ENCODE data around the gene IQGAP2. TPM values are rescaled to one million over a fixed set of nuclear protein-coding genes. Genes with fewer than 3 reads are reported as not detected.
A peak's percentile ranks its signal among the peaks of the same experiment; 100 is the strongest.
"Not testable (repeated sequence)": the region's sequence is repeated elsewhere in the genome, so short reads cannot be mapped to it uniquely, and the experiment has no call there.

Gene IQGAP2
- total and polyA plus RNA-seq, 3 experiments from 2014 or later: 51.4 to 70.5 (median 62.5) TPM

DNA sequence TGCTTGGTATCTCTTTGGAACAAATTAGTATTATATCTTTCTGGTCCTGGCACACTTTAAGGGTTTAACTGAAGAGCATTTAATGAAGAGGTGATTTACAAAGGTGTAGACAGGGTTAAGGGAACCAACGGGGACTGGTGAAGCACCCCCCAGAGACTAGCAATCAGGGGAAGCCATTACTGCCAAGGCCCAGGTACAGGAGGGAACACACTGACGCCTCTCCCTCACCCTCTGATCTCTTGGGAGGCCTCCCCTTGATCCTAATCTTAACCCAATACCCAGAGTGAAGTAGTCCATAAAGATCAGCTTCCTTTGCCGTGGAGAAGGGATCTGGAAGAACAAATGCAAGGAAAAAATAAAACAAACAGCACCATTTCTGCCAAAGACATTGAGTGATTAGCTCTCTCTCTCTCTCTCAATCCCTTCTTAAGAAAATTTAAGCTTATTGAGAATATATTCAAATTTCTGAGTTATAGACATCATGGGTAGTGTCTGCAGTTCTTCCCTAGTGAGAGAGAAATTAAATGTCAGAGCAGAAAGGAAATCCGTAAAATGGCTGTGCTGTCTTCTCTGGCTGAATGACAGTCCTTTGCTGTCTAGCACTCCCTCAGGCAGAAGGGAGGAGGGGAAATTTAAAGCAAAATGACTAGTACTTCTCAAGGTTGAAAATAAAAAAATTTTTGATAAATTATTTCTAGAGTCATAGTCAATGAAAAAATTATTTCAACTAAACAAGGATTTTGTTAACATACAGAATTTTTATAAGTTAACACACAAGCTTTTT, 332.9 kb downstream of the IQGAP2 start:
- Histone ChIP-seq H3K27ac (ENCODE audit: low read depth, low read length) (peak overlapping the region; percentile 45), H3K4me3 (ENCODE audit: low read length) (no peak overlapping the region), H3K9me3 (ENCODE audit: low read length) (no peaks in the 10 kb centered on the region), H3K36me3 (ENCODE audit: insufficient read depth, low read length) (no peaks in the 10 kb centered on the region), H3K4me1 (ENCODE audit: insufficient read depth, low read length) (peaks cover 70% of the 10 kb centered on the region), H3K27me3 (ENCODE audit: insufficient read depth, low read length, poor library complexity, severe bottlenecking) (no peaks in the 10 kb centered on the region)
- Mint-ChIP-seq H3K4me3 (peak overlapping the region in 5 of 7 donors; percentile 3 to 64 (median 41)), H3K27ac (peak overlapping the region; percentile 81 to 95 (median 90)), H3K9me3 (no peaks in the 10 kb centered on the region), H3K36me3 (peaks cover 0 to 12% (median 2%) of the 10 kb centered on the region in 3 donors), H3K4me1 (peaks cover 66 to 89% (median 86%) of the 10 kb centered on the region in 3 donors), H3K27me3 (no peaks in the 10 kb centered on the region)
- POLR2A ChIA-PET: interaction anchor here (0.8 kb wide), 1 partner anchor 39 kb away, joined by 3 read pairs; no protein-coding TSS in a partner anchor
- DNase-seq: no peak
- CTCF ChIA-PET: interaction anchor here (1.8 to 6.2 kb wide), 2 partner anchors 38 to 41 kb away, joined by 4 to 69 read pairs; no protein-coding TSS in a partner anchor

DNA sequence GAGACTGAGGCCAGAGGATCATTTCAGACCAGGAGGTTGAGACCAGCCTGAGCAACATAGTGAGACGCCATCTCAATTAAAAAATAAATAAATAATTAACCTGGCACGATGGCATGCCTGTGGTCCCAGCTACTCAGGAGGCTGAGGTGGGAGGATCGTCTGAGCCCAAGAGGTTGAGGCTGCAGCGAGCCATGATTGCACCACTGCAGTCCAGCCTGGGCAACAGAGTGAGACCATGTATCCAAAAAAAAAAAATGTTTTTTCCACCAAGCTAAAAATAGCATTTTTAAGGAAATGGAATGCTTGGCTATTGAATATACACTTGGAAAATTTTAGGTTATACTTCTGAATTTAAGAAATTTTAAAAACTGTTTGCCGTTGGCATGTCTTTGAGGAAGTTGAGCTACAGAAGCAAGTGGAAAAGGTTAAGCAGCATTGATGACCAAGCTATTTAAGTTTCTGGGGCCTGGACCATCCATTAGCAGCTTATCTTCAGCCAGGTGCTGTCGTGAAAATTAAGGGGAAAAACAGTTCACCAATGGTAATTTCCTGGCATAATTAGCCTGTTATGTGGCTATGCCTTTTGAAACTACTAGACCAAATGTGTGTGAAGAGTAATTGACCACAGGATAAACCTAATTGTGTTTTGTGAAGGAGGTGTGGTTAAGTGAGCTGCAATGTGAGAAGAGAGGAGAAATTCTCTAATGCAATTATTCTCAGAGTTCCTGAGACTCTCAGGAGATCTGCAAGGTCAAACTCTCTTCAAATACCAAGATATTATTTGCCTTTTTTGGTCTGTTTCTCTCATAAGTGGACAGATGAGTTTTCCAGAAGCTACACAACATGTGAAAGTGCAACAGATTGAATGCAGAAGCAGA, 333.8 kb downstream of the IQGAP2 start:
- ChIA-PET POLR2A (interaction anchor here (0.7 to 0.8 kb wide), 2 partner anchors 10 to 38 kb away, joined by 3 to 5 read pairs; no protein-coding TSS in a partner anchor), CTCF (interaction anchor here (1.0 to 6.2 kb wide), 6 partner anchors 11 to 40 kb away, joined by 3 to 69 read pairs (median 4); no protein-coding TSS in a partner anchor)
- Mint-ChIP-seq H3K4me1 (peaks cover 69 to 91% (median 89%) of the 10 kb centered on the region in 3 donors), H3K27ac (peak overlapping the region; percentile 86 to 99 (median 92)), H3K9me3 (no peaks in the 10 kb centered on the region), H3K4me3 (peak overlapping the region; percentile 37 to 81 (median 61)), H3K27me3 (no peaks in the 10 kb centered on the region), H3K36me3 (peaks cover 0 to 12% (median 2%) of the 10 kb centered on the region in 3 donors)
- no peak overlapping the region for H3K4me3 ChIP-seq (ENCODE audit: low read length)
- peaks cover 65% of the 10 kb centered on the region for H3K4me1 ChIP-seq (ENCODE audit: insufficient read depth, low read length)
- peak in 1 of 5 donors; percentile 34 for DNase-seq
- no peaks in the 10 kb centered on the region for H3K36me3 ChIP-seq (ENCODE audit: insufficient read depth, low read length)
- H3K27me3 ChIP-seq (ENCODE audit: insufficient read depth, low read length, poor library complexity, severe bottlenecking): no peaks in the 10 kb centered on the region
- no peaks in the 10 kb centered on the region for H3K9me3 ChIP-seq (ENCODE audit: low read length)
- no peak overlapping the region for H3K27ac ChIP-seq (ENCODE audit: low read depth, low read length)

DNA sequence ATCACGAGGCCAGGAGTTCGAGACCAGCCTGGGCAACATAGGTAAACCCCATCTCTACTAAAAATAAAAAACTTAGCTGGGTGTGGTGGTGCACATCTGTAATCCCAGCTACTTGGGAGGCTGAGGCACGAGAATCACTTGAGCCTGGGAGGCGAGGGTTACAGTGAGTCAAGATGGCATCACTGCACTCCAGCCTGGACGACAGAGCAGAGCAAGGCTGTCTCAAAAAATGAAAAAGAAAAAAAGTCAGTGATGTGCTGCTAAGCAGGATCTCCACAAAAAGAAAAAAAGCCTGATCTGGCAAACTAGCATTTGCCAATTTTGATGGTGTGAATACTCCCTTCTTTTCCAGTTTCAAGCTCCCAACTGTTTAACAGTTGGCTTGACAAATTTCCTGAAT, 334.8 kb downstream of the IQGAP2 start:
- Histone ChIP-seq H3K4me1 (ENCODE audit: insufficient read depth, low read length) (peaks cover 56% of the 10 kb centered on the region), H3K27me3 (ENCODE audit: insufficient read depth, low read length, poor library complexity, severe bottlenecking) (no peaks in the 10 kb centered on the region), H3K27ac (ENCODE audit: low read depth, low read length) (peak overlapping the region; percentile 65), H3K36me3 (ENCODE audit: insufficient read depth, low read length) (no peaks in the 10 kb centered on the region), H3K9me3 (ENCODE audit: low read length) (no peaks in the 10 kb centered on the region), H3K4me3 (ENCODE audit: low read length) (no peak overlapping the region)
- Mint-ChIP-seq H3K27ac (peak overlapping the region; percentile 88 to 99 (median 92)), H3K4me1 (peaks cover 62 to 81% (median 79%) of the 10 kb centered on the region in 3 donors), H3K9me3 (no peaks in the 10 kb centered on the region), H3K36me3 (peaks cover 0 to 7% (median 0%) of the 10 kb centered on the region in 3 donors), H3K27me3 (no peaks in the 10 kb centered on the region), H3K4me3 (peak overlapping the region in 6 of 7 donors; percentile 7 to 79 (median 65))
- CTCF ChIA-PET: interaction anchor here (0.6 to 6.2 kb wide), 10 partner anchors 11 to 318 kb away, joined by 3 to 69 read pairs (median 4); partner anchors contain the start of gene F2R
- DNase-seq: no peak
- POLR2A ChIA-PET: interaction anchor here (1.7 kb wide), 1 partner anchor 25 kb away, joined by 4 read pairs; no protein-coding TSS in a partner anchor

DNA sequence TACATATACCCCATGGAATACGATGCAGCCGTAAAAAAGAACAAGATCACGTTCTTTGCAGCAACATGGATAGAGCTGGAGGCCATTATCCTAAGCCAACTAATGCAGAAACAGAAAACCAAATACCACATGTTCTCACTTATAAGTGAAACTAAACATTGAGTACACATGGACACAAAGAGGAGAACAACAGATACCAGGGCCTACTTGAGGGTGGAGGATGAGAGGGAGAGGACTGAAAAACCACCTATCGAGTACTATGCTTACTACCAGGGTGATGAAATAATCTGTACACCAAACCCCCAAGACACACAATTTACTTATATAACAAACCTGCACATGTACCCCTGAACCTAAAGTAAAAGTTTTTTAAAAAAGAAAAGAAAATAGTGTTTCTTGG, 338.4 kb downstream of the IQGAP2 start:
- peaks cover 32% of the 10 kb centered on the region for H3K4me1 ChIP-seq (ENCODE audit: insufficient read depth, low read length)
- H3K27me3 Mint-ChIP-seq; POLR2A ChIA-PET; H3K9me3 Mint-ChIP-seq; H3K27me3 ChIP-seq (ENCODE audit: insufficient read depth, low read length, poor library complexity, severe bottlenecking); H3K4me3 ChIP-seq (ENCODE audit: low read length); H3K36me3 ChIP-seq (ENCODE audit: insufficient read depth, low read length); H3K9me3 ChIP-seq (ENCODE audit: low read length); DNase-seq; H3K36me3 Mint-ChIP-seq; H3K27ac ChIP-seq (ENCODE audit: low read depth, low read length): not testable (repeated sequence)
- H3K4me3 Mint-ChIP-seq: peak overlapping the region in 1 of 7 donors; percentile 23
- H3K4me1 Mint-ChIP-seq: peaks cover 38 to 49% (median 49%) of the 10 kb centered on the region in 3 donors
- peak overlapping the region; percentile 3 to 91 (median 80) for H3K27ac Mint-ChIP-seq
- CTCF ChIA-PET: interaction anchor here (3.8 kb wide), 1 partner anchor 26 kb away, joined by 17 read pairs; the partner anchor contains the start of gene F2R

DNA sequence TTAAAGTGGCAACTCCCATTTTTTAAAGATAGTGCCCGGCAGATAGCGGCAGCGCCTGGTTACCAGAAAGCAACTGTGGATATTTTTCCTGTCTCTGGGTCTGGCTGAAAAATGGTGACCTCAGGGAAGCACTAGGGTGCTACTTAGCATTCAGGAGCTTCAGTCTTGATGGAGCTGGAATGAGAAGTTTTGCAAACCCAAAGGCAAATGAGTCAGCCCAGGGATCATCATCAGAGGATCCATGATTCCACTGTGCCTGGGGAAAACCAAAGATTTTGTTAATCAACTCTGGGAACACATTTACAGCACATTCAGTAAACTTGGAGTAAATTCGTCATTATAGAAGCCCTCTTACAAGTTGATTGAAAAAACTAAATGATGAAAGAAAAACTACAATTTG, 339.5 kb downstream of the IQGAP2 start:
- Histone ChIP-seq H3K27me3 (ENCODE audit: insufficient read depth, low read length, poor library complexity, severe bottlenecking) (no peaks in the 10 kb centered on the region), H3K27ac (ENCODE audit: low read depth, low read length) (no peak overlapping the region), H3K4me1 (ENCODE audit: insufficient read depth, low read length) (peaks cover 23% of the 10 kb centered on the region), H3K36me3 (ENCODE audit: insufficient read depth, low read length) (no peaks in the 10 kb centered on the region), H3K9me3 (ENCODE audit: low read length) (no peaks in the 10 kb centered on the region), H3K4me3 (ENCODE audit: low read length) (no peak overlapping the region)
- H3K9me3 Mint-ChIP-seq: no peaks in the 10 kb centered on the region
- ChIA-PET CTCF (interaction anchor here (1.1 kb wide), 1 partner anchor 32 kb away, joined by 6 read pairs; no protein-coding TSS in a partner anchor), POLR2A (interaction anchor here (1.5 kb wide), 1 partner anchor 10 kb away, joined by 4 read pairs; no protein-coding TSS in a partner anchor)
- H3K27me3 Mint-ChIP-seq: no peaks in the 10 kb centered on the region
- no peaks in the 10 kb centered on the region for H3K36me3 Mint-ChIP-seq
- peak overlapping the region in 3 of 8 donors; percentile 9 to 61 (median 54) for H3K27ac Mint-ChIP-seq
- DNase-seq: no peak
- no peak overlapping the region for H3K4me3 Mint-ChIP-seq
- peaks cover 30 to 38% (median 38%) of the 10 kb centered on the region in 3 donors for H3K4me1 Mint-ChIP-seq

DNA sequence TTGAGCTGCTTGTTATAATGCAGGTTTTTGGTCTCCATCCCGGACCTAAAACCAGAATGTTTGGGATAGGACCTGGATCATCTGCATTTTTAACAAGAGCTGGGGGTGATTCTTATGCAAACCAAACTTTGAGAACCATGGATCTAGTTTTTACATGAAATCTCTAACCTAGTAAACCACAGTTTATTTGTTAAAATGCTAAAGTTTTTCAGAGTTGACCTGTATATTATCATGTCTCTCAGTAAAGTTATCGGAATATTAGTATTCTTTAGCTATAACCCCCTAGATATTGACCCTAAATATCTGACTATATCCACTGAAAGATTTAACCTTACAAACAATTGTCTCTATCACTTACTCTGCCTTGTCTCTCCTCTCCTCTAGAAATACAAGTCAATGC, 341.5 kb downstream of the IQGAP2 start:
- Histone ChIP-seq H3K36me3 (ENCODE audit: insufficient read depth, low read length) (no peaks in the 10 kb centered on the region), H3K27ac (ENCODE audit: low read depth, low read length) (no peak overlapping the region), H3K4me1 (ENCODE audit: insufficient read depth, low read length) (peaks cover 7% of the 10 kb centered on the region), H3K4me3 (ENCODE audit: low read length) (no peak overlapping the region), H3K27me3 (ENCODE audit: insufficient read depth, low read length, poor library complexity, severe bottlenecking) (no peaks in the 10 kb centered on the region), H3K9me3 (ENCODE audit: low read length) (no peaks in the 10 kb centered on the region)
- Mint-ChIP-seq H3K27me3 (no peaks in the 10 kb centered on the region), H3K4me1 (peaks cover 11 to 18% (median 18%) of the 10 kb centered on the region in 3 donors), H3K27ac (peak overlapping the region in 2 of 8 donors; percentile 7 to 17), H3K36me3 (no peaks in the 10 kb centered on the region), H3K4me3 (no peak overlapping the region), H3K9me3 (no peaks in the 10 kb centered on the region)
- no peak for DNase-seq
- ChIA-PET POLR2A (interaction anchor here (1.0 kb wide), 1 partner anchor 12 kb away, joined by 3 read pairs; no protein-coding TSS in a partner anchor), CTCF (interaction anchor here (1.1 to 2.2 kb wide), 3 partner anchors 28 to 30 kb away, joined by 3 to 17 read pairs (median 3); no protein-coding TSS in a partner anchor)

DNA sequence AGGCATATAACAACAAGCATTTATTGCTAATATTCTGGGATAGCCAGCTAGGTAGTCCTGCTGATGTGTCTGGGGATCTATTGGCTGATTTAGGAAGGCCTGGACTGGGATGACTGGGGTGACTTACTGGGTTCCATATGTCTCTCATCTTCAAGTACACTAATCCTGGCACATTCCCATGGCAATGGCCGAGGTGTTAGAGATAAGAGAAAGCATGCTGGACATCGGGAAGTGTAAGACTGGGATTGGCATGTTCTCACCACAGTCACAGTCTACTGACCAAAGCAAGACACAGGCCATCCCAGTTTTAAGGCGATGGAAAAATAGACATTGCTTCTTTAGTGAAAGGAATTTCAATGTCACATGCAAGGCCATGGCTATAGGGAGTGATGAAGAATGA, 342.6 kb downstream of the IQGAP2 start:
- H3K36me3 ChIP-seq (ENCODE audit: insufficient read depth, low read length): no peaks in the 10 kb centered on the region
- H3K9me3 Mint-ChIP-seq: no peaks in the 10 kb centered on the region
- ChIA-PET POLR2A (interaction anchor here (0.6 kb wide), 1 partner anchor 40 kb away, joined by 3 read pairs; no protein-coding TSS in a partner anchor), CTCF (interaction anchor here (1.1 to 2.2 kb wide), 2 partner anchors 29 to 30 kb away, joined by 3 to 17 read pairs; no protein-coding TSS in a partner anchor)
- no peaks in the 10 kb centered on the region for H3K4me1 ChIP-seq (ENCODE audit: insufficient read depth, low read length)
- H3K36me3 Mint-ChIP-seq: no peaks in the 10 kb centered on the region
- no peaks in the 10 kb centered on the region for H3K27me3 Mint-ChIP-seq
- H3K4me3 Mint-ChIP-seq: no peak overlapping the region
- H3K4me1 Mint-ChIP-seq: peaks cover 8 to 10% (median 9%) of the 10 kb centered on the region in 3 donors
- no peak overlapping the region for H3K4me3 ChIP-seq (ENCODE audit: low read length)
- no peaks in the 10 kb centered on the region for H3K9me3 ChIP-seq (ENCODE audit: low read length)
- no peak overlapping the region for H3K27ac ChIP-seq (ENCODE audit: low read depth, low read length)
- H3K27me3 ChIP-seq (ENCODE audit: insufficient read depth, low read length, poor library complexity, severe bottlenecking): no peaks in the 10 kb centered on the region
- H3K27ac Mint-ChIP-seq: no peak overlapping the region
- no peak for DNase-seq
